ENCODE data around the gene TMEM131. TPM values are rescaled to one million over a fixed set of nuclear protein-coding genes. Genes with fewer than 3 reads are reported as not detected.

Gene TMEM131
- total RNA-seq, 4 donors from 2014 or later = 24.1 to 44.6 (median 34.4) TPM

DNA sequence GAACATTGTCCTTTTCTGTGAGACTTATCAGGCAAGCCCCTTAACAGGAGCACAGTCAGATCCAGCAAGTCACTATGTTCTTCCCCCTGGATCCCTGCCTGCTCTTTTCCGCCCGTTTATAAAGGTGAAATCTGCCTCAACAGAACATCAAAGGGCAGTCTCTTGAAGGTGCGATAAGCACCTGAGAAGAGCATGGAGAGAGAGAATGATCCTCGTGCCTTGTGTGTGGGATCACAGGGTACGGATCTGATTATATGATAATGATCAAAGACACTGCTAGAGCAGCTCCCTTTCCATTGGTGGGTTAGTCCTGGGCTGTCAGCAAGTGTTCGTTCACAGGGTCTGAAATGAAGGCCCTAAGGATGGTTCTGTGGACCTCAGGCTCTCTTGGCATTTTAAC lies 176.0 kb downstream of the TMEM131 start:
- TF ChIP-seq, protein P1, sequence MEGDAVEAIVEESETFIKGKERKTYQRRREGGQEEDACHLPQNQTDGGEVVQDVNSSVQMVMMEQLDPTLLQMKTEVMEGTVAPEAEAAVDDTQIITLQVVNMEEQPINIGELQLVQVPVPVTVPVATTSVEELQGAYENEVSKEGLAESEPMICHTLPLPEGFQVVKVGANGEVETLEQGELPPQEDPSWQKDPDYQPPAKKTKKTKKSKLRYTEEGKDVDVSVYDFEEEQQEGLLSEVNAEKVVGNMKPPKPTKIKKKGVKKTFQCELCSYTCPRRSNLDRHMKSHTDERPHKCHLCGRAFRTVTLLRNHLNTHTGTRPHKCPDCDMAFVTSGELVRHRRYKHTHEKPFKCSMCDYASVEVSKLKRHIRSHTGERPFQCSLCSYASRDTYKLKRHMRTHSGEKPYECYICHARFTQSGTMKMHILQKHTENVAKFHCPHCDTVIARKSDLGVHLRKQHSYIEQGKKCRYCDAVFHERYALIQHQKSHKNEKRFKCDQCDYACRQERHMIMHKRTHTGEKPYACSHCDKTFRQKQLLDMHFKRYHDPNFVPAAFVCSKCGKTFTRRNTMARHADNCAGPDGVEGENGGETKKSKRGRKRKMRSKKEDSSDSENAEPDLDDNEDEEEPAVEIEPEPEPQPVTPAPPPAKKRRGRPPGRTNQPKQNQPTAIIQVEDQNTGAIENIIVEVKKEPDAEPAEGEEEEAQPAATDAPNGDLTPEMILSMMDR (IDR thresholded peaks at IDR 0.05) = no peak
- no peak for DNase-seq (ENCODE audit: low spot score)
- ATAC-seq (ENCODE audit: low FRiP score) = no peak

DNA sequence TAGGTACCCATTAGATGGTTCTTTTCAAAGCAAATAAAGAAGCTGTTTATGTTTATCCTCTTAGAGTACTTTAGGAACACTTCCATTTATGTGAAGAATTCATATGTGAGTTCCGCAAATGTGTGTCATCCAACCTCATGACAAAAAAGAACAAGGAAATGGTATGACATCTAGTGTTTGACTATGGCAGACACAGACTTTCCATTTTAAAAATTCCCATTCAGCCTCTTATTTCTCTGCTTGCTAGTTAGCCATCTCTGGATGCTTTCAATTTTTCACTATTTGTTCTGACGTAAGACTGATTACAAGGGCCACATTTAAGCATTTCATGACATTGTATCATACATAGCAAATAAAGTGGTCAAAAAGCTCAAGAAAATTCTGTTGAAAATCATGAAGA lies 179.3 kb downstream of the TMEM131 start:
- DNase-seq (ENCODE audit: low spot score) (no peak), ATAC-seq (ENCODE audit: low FRiP score) (no peak)
- TF ChIP-seq, protein P1 (IDR thresholded peaks at IDR 0.05) = no peak

DNA sequence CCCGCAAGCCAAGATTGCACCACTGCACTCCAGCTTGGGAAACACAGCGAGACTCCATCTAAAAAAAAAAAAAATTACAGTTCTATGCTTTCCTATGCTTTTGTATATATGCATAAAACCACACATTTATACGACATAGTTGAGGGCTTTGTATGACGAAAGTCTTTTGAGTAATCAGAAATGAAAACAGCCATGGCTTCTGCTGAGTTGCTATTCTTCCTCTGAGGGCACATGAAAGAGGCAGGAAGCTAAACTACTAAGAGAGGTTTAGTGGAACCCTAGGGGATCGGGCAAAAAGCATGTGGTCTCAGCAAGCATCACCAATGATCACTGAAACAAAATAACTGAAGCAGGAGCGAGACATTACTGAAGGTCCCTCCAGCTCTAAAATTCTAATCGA lies 182.8 kb downstream of the TMEM131 start:
- ATAC-seq (ENCODE audit: low FRiP score) = no peak
- TF ChIP-seq, protein P1 (IDR thresholded peaks at IDR 0.05) = no peak
- no peak for DNase-seq (ENCODE audit: low spot score)

DNA sequence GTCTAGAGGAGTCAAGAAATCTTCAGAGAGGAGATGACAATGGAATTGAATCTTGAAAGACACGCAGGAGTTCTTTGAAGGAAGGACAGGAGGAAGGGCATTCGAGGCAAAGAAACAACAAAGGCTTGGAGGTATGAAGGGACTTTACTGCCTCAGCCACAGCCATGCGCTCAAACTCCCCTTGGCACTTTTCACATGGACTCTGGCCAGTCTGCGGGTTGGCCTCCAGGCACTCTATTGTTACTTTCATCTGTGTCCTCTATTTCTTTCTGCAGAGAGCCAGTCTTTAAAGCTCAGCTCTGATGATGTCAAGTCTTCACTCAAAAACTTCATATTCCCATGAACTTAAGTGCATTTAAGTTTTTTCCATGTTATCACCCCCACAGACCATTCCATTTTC lies 186.9 kb downstream of the TMEM131 start:
- ATAC-seq (ENCODE audit: low FRiP score) (no peak), DNase-seq (ENCODE audit: low spot score) (no peak)
- TF ChIP-seq, protein P1 (IDR thresholded peaks at IDR 0.05) = no peak

- TF ChIP-seq, protein P1 (IDR thresholded peaks at IDR 0.05) = peak in 2 of 3 donors; percentile 5 to 84
- ATAC-seq (ENCODE audit: low FRiP score) (peak; percentile 88), DNase-seq (ENCODE audit: low spot score) (peak; percentile 65)
Measured at GRCh38 chr2:97806738-97807618, 188.8 kb downstream of the TMEM131 start.

- TF ChIP-seq, protein P1 (IDR thresholded peaks at IDR 0.05) = no peak
- no peak for ATAC-seq (ENCODE audit: low FRiP score)
- DNase-seq (ENCODE audit: low spot score) = no peak
Measured at GRCh38 chr2:97805776-97806175, 190.0 kb downstream of the TMEM131 start.

DNA sequence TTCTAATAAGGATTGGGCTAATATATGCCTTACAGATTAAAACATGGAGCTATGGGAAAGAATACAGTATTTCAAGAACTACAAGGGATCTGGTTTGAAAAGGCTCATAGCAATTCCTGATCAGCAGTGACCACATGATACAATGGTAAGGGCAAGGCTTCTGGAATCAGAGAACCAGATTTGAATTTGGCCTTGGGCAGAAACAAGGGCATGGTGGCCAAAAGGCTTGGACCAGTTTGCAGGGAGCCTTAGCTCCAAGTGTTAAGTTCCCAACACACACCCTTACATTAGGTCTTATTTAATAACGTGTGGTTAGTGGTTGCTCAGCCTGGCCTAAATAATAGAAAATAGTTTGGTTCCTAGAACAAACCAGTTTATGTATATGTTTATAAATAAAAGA lies 194.7 kb downstream of the TMEM131 start:
- TF ChIP-seq, protein P1 (IDR thresholded peaks at IDR 0.05) = no peak
- ATAC-seq (ENCODE audit: low FRiP score) = no peak
- no peak for DNase-seq (ENCODE audit: low spot score)

Data from omental fat pad (tissue), 4 donors.